ENCODE data around the gene CYTH3.
"Not testable (repeated sequence)": the region's sequence is repeated elsewhere in the genome, so short reads cannot be mapped to it uniquely, and the experiment has no call there.

CYTH3 gene

DNA sequence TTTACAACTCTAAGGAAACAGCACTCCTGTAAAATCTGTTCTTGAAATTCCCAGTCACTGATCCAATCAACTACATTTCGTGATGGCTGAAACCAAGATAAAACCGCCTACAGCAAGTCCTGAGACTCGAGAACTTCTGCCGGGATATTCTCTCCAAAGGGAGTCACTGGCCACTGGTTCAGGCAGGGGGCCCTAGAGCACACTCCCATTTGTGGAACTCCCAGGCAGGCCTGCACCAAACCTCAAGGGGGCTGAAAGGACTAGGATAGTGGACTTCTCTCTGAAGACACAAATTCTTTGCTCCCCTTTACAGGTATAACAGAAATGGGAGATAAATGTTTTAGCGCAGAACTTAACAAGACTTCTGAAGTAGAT is 16.3 kb downstream of the CYTH3 start:
- DNase-seq: no peak

GRCh38 chr7:6254866-6255265 is 17.6 kb downstream of the CYTH3 start:
- DNase-seq: no peak

- no peak for DNase-seq
Observed at GRCh38 chr7:6252748-6253147, 19.7 kb downstream of the CYTH3 start.

DNA sequence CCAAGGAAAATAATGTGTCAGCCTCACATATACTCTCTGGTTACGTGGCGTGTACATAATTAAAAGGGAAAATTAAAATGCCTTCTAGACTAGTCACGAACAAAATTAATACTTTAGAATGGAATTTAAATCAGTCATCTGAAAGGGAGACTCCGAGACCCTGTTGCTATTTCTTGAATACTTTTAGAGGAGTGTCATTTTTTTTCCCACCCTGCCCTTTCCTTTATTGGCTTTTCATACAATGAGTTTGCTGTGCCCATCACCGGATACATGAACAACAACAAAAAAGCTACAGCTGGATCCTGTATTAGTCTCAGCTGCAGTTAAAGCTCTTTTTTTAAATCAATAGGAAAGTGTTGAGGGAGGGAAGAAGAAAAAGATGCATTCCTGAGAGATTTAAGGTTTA is 20.1 kb downstream of the CYTH3 start:
- no peak for DNase-seq

- no peak for DNase-seq
Observed at GRCh38 chr7:6251653-6252052, 20.8 kb downstream of the CYTH3 start.

- DNase-seq: no peak
Observed at GRCh38 chr7:6250364-6250833, 22.0 kb downstream of the CYTH3 start.

- no peak for DNase-seq
Observed at GRCh38 chr7:6249043-6249442, 23.4 kb downstream of the CYTH3 start.

DNA sequence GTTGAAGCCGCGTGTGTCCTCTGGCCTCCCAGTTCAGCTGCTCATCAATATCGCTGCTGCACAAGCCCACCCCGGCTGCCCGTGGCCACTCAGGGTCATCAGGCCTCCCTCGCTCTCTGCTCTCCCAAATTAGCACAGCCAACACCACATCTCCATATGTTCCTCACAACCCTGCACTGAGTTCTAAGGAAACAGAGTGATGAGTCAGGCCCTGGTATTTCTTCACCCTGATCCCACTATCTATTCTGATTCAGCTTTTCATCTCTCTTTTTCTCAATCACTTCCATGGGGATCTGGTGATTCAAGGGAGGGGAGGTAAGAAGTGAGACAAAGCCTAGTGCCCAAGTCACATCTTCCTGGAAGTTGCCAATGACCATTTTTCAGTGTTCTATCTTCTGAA is 23.8 kb downstream of the CYTH3 start:
- no peak for DNase-seq

DNA sequence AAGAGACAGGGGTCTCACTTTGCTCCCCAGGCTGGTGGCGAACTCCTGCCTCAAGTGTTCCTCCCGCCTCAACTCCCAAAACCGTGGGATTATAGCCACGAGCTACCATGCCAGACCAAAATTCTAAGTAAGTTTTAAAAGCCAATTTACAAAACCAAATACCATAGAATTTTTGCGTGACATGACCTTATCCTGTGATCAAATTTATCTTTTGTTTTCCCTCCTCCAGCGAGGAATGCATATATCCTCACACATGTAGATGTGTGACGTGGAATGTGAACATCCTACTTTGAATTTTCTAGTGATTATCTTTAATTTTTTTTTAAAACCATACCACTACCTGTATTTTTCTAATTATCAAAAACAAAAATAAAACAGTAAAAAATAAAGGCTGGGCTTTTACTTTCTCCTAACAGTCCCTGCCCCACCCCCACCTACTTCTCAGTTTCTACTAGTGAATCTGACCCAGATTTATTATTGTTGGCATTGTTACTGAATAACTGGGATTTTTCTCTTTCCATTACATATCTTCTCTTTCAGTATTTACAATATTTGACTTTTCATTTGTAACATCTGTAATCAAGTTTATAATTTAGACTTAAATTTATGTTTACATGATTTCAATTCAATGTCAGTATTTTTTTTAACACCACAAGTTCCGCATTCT is 26.0 kb downstream of the CYTH3 start:
- no peak for DNase-seq

DNA sequence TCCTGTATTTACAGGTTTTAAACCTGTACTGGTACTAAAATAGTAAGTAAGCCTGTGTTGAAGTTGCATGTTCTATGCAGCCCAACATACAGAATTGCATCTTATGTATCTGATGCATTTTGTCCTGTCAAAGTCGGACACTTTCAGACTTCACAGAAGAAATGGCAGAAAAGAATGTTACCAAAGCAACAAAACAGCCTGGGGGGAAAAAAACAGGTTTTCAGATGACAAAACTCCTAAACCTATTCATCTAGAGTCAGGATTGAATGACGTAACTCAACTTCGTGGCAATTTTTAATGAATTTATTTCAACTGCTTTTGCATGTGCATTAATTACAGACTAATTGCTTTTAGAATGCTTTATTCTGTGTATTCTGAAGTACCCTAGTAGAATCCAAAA is 28.4 kb downstream of the CYTH3 start:
- DNase-seq: no peak

GRCh38 chr7:6243168-6243567 is 29.3 kb downstream of the CYTH3 start:
- DNase-seq: no peak

GRCh38 chr7:6242561-6242960 is 29.9 kb downstream of the CYTH3 start:
- no peak for DNase-seq

DNA sequence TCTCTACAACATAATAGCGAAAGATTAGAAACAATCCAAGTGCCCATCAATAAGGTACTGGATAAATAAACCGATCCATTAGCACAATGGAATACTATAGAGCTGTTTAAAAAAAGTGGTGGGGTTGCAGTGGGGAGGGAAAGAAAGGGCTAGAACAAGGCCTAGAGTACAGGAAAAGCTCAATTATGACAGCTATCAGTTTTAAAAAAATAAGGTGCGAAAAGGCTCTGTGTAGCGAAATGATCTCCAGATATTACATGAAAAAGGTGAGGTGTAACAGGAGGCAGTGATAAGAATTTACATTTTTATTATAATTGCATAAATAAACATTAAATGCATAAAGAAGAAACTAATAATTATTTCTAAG is 30.8 kb downstream of the CYTH3 start:
- DNase-seq: no peak

DNA sequence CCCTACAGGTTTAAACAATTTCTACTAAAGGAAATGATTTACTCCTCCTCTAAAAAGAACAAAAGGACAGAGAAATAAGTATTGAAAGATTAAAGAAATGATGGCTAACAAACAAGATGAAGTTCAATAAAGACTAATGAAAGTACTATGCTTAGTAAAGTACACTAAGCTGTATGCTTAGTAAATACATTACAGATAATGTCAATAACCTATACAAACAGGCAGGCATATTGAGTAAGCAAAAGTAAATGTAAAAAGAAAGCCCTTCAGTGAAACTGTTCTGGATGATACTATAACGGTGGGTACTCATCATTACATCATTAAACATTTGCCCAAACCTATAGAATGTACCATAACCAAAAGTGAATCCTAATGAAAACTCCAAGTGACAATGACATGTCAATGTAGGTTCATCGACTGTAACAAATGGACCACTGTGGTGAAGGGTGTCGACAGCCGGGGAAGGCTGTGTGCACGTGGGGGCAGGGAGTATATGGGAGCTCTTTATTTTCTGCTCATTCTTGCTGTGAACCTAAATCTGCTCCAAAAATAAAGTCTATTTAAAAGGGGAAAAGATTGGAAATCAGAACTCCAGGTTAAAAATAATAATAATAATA is 34.0 kb downstream of the CYTH3 start:
- DNase-seq: no peak

DNA sequence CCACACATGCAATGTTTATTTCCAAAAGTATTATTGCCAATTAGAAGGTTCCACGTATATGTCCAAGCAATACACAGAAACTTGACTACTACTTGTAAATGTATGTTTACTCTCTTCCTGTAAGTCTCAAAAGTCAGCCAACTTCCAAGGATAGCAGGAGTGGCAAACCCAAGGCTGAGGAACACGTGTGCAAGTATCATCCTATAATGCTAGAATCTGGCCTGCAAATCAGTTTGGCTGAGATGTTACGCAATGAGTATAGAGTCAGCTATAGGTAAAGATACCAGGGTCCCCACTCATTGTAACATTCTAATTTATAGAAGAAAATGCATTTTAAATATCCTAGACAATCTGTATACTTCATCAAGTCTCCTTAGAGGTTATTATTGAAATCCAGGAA is 34.7 kb downstream of the CYTH3 start:
- no peak for DNase-seq

GRCh38 chr7:6237011-6237410 is 35.4 kb downstream of the CYTH3 start:
- DNase-seq: no peak

GRCh38 chr7:6235029-6235871 is 37.2 kb downstream of the CYTH3 start:
- no peak for DNase-seq

DNA sequence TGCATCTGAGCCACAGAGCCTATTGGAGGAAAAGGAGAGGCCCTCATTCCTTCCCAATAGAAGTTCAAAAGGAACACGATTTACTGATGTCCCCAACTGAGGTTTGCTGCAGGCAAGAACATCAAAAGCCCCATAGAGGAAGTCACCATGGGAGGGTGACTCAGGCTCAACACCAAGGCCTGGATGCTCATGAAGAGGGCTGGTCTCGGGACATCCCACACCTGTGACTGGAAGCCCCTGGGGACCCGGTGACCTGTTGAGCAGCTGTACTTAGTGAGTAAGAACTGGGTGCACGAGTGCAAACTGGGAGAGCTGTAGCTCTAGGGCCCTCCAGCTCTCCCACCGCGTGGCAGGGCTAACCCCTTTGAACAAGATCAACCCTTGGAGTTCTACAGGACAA is 38.0 kb downstream of the CYTH3 start:
- no peak for DNase-seq

GRCh38 chr7:6232534-6232933 is 39.9 kb downstream of the CYTH3 start:
- no peak for DNase-seq

DNA sequence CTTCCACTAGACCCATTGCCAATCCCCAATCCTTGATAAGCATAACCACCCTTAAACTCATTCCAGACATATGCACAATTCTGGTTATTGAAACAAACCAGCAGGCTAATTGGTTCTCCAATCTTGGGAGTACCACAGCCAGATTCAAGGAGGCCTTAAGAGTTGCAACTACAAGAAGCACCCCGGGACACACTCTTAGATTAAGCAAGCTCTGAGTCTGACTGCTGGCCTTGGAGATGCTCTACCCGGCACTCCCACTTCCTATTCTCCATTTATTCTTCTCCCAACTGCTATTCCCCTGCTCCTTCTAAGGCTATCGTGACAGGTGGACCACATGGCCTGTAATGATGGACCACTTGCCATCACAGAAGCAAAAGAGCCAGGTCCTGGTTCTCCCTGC is 40.3 kb downstream of the CYTH3 start:
- no peak for DNase-seq

DNA sequence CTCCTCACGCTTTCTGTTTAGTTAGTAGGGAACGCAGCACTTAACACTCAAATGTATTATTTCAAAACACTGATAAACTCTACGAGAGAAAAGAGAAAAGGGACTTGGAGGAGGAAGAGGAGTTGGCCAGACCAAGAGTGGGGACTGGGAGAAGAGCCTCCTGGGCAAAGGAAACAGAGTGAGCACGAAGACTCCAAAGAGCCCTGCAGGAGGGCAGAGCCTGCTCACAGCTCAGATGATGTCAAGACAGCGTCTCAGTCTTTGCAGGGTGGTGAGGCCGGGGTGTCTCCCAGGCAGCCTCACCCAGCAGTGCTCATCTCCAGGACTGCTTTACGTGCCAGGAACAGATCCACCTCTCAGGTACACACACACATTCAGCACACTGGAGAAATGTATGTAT is 41.2 kb downstream of the CYTH3 start:
- no peak for DNase-seq

GRCh38 chr7:6229284-6229683 is 43.1 kb downstream of the CYTH3 start:
- not testable (repeated sequence) for DNase-seq

GRCh38 chr7:6228361-6229229 is 43.8 kb downstream of the CYTH3 start:
- DNase-seq: peak; percentile 81

Measured in GF-D8 (cell line).